Smooth muscle cell (in vitro differentiated cells): ENCODE measurements around the gene ILDR2. TPM values are rescaled to one million over a fixed set of nuclear protein-coding genes. Genes with fewer than 3 reads are reported as not detected.

ENCODE experiments used
- DNase-seq: peaks from one replicate; lab custom pipeline; 2025; ENCODE audit not compliant: unreplicated experiment; lab: John Stamatoyannopoulos, UW
- H2AFZ ChIP-seq: fragments of 200-600 bp; sonication (generic); 2 replicates; pipeline ENCODE4 v1.6.0; 2016; ENCODE audit warnings: antibody characterized with exemption, low read depth, mild to moderate bottlenecking
- H3F3A ChIP-seq: fragments of 200-600 bp; sonication (generic); 2 replicates; pipeline ENCODE4 v1.6.0; 2017; ENCODE audit warnings: antibody characterized with exemption, low read depth
- H3K27ac ChIP-seq: fragments of 200-600 bp; sonication (generic); 2 replicates; pipeline ENCODE4 v1.5.1; 2016; ENCODE audit warnings: low read depth, mild to moderate bottlenecking
- H3K27me3 ChIP-seq: fragments of 200-600 bp; sonication (generic); 2 replicates; pipeline ENCODE4 v1.6.1; 2016; ENCODE audit warnings: low read depth, mild to moderate bottlenecking
- H3K36me3 ChIP-seq: fragments of 200-600 bp; sonication (generic); 2 replicates; pipeline ENCODE4 v1.5.1; 2016; ENCODE audit warnings: low read depth
- H3K4me1 ChIP-seq: fragments of 200-600 bp; sonication (generic); 2 replicates; pipeline ENCODE4 v1.5.1; 2016; ENCODE audit warnings: low read depth
- H3K4me2 ChIP-seq: fragments of 200-600 bp; sonication (generic); 2 replicates; pipeline ENCODE4 v1.6.0; 2016; ENCODE audit warnings: mild to moderate bottlenecking
- H3K4me3 ChIP-seq: fragments of 200-600 bp; sonication (generic); 2 replicates; pipeline ENCODE4 v1.5.1; 2016; ENCODE audit warnings: mild to moderate bottlenecking
- H3K79me2 ChIP-seq: fragments of 200-600 bp; sonication (generic); 2 replicates; pipeline ENCODE4 v1.6.0; 2016; ENCODE audit warnings: low read depth, mild to moderate bottlenecking
- H3K9ac ChIP-seq: fragments of 200-600 bp; sonication (generic); 2 replicates; pipeline ENCODE4 v1.6.0; 2016; ENCODE audit warnings: low read depth
- H3K9me3 ChIP-seq: fragments of 200-600 bp; sonication (generic); replicated peaks from 2 replicates; pipeline ENCODE4 v1.5.1; 2016; ENCODE audit warnings: low read depth
- H4K20me1 ChIP-seq: fragments of 200-600 bp; sonication (generic); 2 replicates; pipeline ENCODE4 v1.6.0; 2016; ENCODE audit warnings: low read depth
- CTCF ChIP-seq: fragments of 200-600 bp; sonication (generic); IDR thresholded peaks from 2 replicates; pipeline ENCODE4 v1.5.1; 2017; ENCODE audit warnings: borderline replicate concordance, mild to moderate bottlenecking, antibody characterized with exemption; ENCODE audit not compliant: insufficient read depth, poor library complexity, severe bottlenecking
- WGBS: methylation state at CpG from one replicate; pipeline ENCODE4 v1.1.7; 2016; ENCODE audit warnings: low lambda C conversion rate; 5-methylcytosine and 5-hydroxymethylcytosine counted together
- polyA plus RNA-seq: library from polyadenylated mRNA; unstranded; fragments of >200 nt; fragmentation: Nextera tagmentation; extraction: Ambion mirVana; gene quantifications from 2 replicates; pipeline ENCODE4 v1.2.1, GENCODE V29; 2016
- total RNA-seq: library from RNA; depleted of rRNA; stranded (reverse); fragments of >200 nt; gene quantifications from 2 replicates; pipeline ENCODE4 v1.2.3, GENCODE V29; 2014

The ILDR2 gene
- total and polyA plus RNA-seq, 2 experiments from 2014 or later, result 0.04 TPM; not detected in 1

- Histone ChIP-seq H3K4me1 (no peaks in the 10 kb centered on the region), H3K4me3 (no peak overlapping the region), H3K27me3 (no peaks in the 10 kb centered on the region), H3K9ac (no peak overlapping the region), H3K4me2 (no peak overlapping the region), H4K20me1 (no peaks in the 10 kb centered on the region), H2AFZ (no peak overlapping the region), H3K9me3 (no peaks in the 10 kb centered on the region), H3F3A (no peaks in the 10 kb centered on the region), H3K27ac (no peak overlapping the region), H3K79me2 (no peaks in the 10 kb centered on the region), H3K36me3 (no peaks in the 10 kb centered on the region)
- 90% methylated on average over 2 of the region's 2 CpGs for WGBS
- DNase-seq, result no peak
- TF ChIP-seq CTCF, result no peak
Measured at GRCh38 chr1:167003711-167004110, 28.4 kb upstream of the ILDR2 start.

GRCh38 chr1:167002354-167002753, 27.0 kb upstream of the ILDR2 start:
- H3K9me3 ChIP-seq, result no peaks in the 10 kb centered on the region
- no peaks in the 10 kb centered on the region for H3K36me3 ChIP-seq
- H3K4me3 ChIP-seq, result no peak overlapping the region
- no peaks in the 10 kb centered on the region for H3K27me3 ChIP-seq
- no peak for TF ChIP-seq CTCF
- H4K20me1 ChIP-seq, result no peaks in the 10 kb centered on the region
- WGBS, result 85% methylated on average over 2 of the region's 2 CpGs
- H3K79me2 ChIP-seq, result no peaks in the 10 kb centered on the region
- no peaks in the 10 kb centered on the region for H3K4me1 ChIP-seq
- DNase-seq, result no peak
- no peak overlapping the region for H2AFZ ChIP-seq
- no peak overlapping the region for H3K4me2 ChIP-seq
- no peak overlapping the region for H3K9ac ChIP-seq
- no peaks in the 10 kb centered on the region for H3F3A ChIP-seq
- no peak overlapping the region for H3K27ac ChIP-seq

- no peak for TF ChIP-seq CTCF
- H2AFZ ChIP-seq, result no peak overlapping the region
- WGBS, result 97% methylated on average over 1 of the region's 1 CpG
- H4K20me1 ChIP-seq, result no peaks in the 10 kb centered on the region
- H3K27me3 ChIP-seq, result no peaks in the 10 kb centered on the region
- H3K36me3 ChIP-seq, result no peaks in the 10 kb centered on the region
- no peak overlapping the region for H3K27ac ChIP-seq
- no peaks in the 10 kb centered on the region for H3K79me2 ChIP-seq
- no peaks in the 10 kb centered on the region for H3F3A ChIP-seq
- no peaks in the 10 kb centered on the region for H3K9me3 ChIP-seq
- no peak for DNase-seq
- H3K9ac ChIP-seq, result no peak overlapping the region
- H3K4me1 ChIP-seq, result no peaks in the 10 kb centered on the region
- no peak overlapping the region for H3K4me2 ChIP-seq
- no peak overlapping the region for H3K4me3 ChIP-seq
Measured at GRCh38 chr1:167000546-167000945, 25.2 kb upstream of the ILDR2 start.

GRCh38 chr1:166999500-167000055, 24.2 kb upstream of the ILDR2 start:
- Histone ChIP-seq H3K79me2 (no peaks in the 10 kb centered on the region), H4K20me1 (no peaks in the 10 kb centered on the region), H2AFZ (no peak overlapping the region), H3K36me3 (no peaks in the 10 kb centered on the region), H3K27ac (no peak overlapping the region), H3K4me1 (no peaks in the 10 kb centered on the region), H3K9me3 (no peaks in the 10 kb centered on the region), H3K9ac (no peak overlapping the region), H3K4me2 (no peak overlapping the region), H3K27me3 (no peaks in the 10 kb centered on the region), H3F3A (no peaks in the 10 kb centered on the region), H3K4me3 (no peak overlapping the region)
- no peak for TF ChIP-seq CTCF
- 79% methylated on average over 3 of the region's 3 CpGs for WGBS
- DNase-seq, result no peak
